ENCODE results near the gene TIMP2.

The TIMP2 gene

GRCh38 chr17:78825696-78826095 is 99.5 kb downstream of the TIMP2 start:
- ChIA-PET POLR2A (no interaction called here), CTCF (interaction anchor here (0.9 to 2.3 kb wide), 2 partner anchors 40 to 117 kb away, joined by 3 to 8 read pairs; no protein-coding TSS in a partner anchor)
- no peak overlapping the region for H3K4me3 ChIP-seq (ENCODE audit: low read depth, low read length)
- no peak for TF ChIP-seq CTCF (IDR thresholded peaks at IDR 0.05; ENCODE audit: insufficient read depth, low read length, missing control alignments)
- DNase-seq (ENCODE audit: low read depth, low spot score), result no peak

- POLR2A ChIA-PET, result no interaction called here
- DNase-seq (ENCODE audit: low read depth, low spot score), result no peak
- no peak overlapping the region for H3K4me3 ChIP-seq (ENCODE audit: low read depth, low read length)
- CTCF ChIA-PET, result interaction anchor here (3.9 kb wide), 1 partner anchor 147 kb away, joined by 13 read pairs; no protein-coding TSS in a partner anchor
- no peak for TF ChIP-seq CTCF (IDR thresholded peaks at IDR 0.05; ENCODE audit: insufficient read depth, low read length, missing control alignments)
These were observed 100.9 kb downstream of the TIMP2 start for GRCh38 chr17:78824240-78824639.

GRCh38 chr17:78823282-78824046 is 101.7 kb downstream of the TIMP2 start:
- no peak for TF ChIP-seq CTCF (IDR thresholded peaks at IDR 0.05; ENCODE audit: insufficient read depth, low read length, missing control alignments)
- POLR2A ChIA-PET, result interaction anchor here (0.8 to 1.5 kb wide), 2 partner anchors 16 to 54 kb away, joined by 4 read pairs; no protein-coding TSS in a partner anchor
- H3K4me3 ChIP-seq (ENCODE audit: low read depth, low read length), result no peak overlapping the region
- DNase-seq (ENCODE audit: low read depth, low spot score), result no peak
- CTCF ChIA-PET, result interaction anchor here (0.9 to 3.9 kb wide), 4 partner anchors 13 to 148 kb away, joined by 3 to 13 read pairs (median 4); no protein-coding TSS in a partner anchor

- H3K4me3 ChIP-seq (ENCODE audit: low read depth, low read length), result peak overlapping the region; percentile 25
- POLR2A ChIA-PET, result interaction anchor here (0.7 to 1.5 kb wide), 7 partner anchors 11 to 230 kb away, joined by 3 to 4 read pairs (median 3); partner anchors contain the start of gene USP36
- no peak for TF ChIP-seq CTCF (IDR thresholded peaks at IDR 0.05; ENCODE audit: insufficient read depth, low read length, missing control alignments)
- CTCF ChIA-PET, result interaction anchor here (0.9 to 3.9 kb wide), 4 partner anchors 12 to 326 kb away, joined by 3 to 13 read pairs (median 4); no protein-coding TSS in a partner anchor
- peak; percentile 94 for DNase-seq (ENCODE audit: low read depth, low spot score)
These were observed 102.6 kb downstream of the TIMP2 start for GRCh38 chr17:78822552-78822951.

GRCh38 chr17:78821961-78822360 is 103.2 kb downstream of the TIMP2 start:
- ChIA-PET CTCF (interaction anchor here (0.9 to 3.9 kb wide), 3 partner anchors 149 to 325 kb away, joined by 3 to 13 read pairs (median 3); no protein-coding TSS in a partner anchor), POLR2A (interaction anchor here (1.0 to 1.3 kb wide), 4 partner anchors 11 to 230 kb away, joined by 3 read pairs; partner anchors contain the start of gene USP36)
- no peak for DNase-seq (ENCODE audit: low read depth, low spot score)
- no peak overlapping the region for H3K4me3 ChIP-seq (ENCODE audit: low read depth, low read length)
- no peak for TF ChIP-seq CTCF (IDR thresholded peaks at IDR 0.05; ENCODE audit: insufficient read depth, low read length, missing control alignments)

- POLR2A ChIA-PET, result no interaction called here
- CTCF ChIA-PET, result interaction anchor here (1.1 to 3.9 kb wide), 2 partner anchors 150 to 324 kb away, joined by 3 to 13 read pairs; no protein-coding TSS in a partner anchor
These were observed 104.3 kb downstream of the TIMP2 start for GRCh38 chr17:78820841-78821240.

More at GRCh38 chr17:78820841-78821240, 104.3 kb downstream of the TIMP2 start:
- no peak for TF ChIP-seq CTCF (IDR thresholded peaks at IDR 0.05; ENCODE audit: insufficient read depth, low read length, missing control alignments)
- DNase-seq (ENCODE audit: low read depth, low spot score), result no peak
- H3K4me3 ChIP-seq (ENCODE audit: low read depth, low read length), result no peak overlapping the region

All from AG04449 (cell line).